HCT116 (cell line): ENCODE results near the gene NSUN4.
"Not testable (repeated sequence)": the region's sequence is repeated elsewhere in the genome, so short reads cannot be mapped to it uniquely, and the experiment has no call there.

Source experiments
- CTCF ChIP-seq, 3 experiments: fragments of 200-600 bp in 1 of 3; sonication (generic) in 1 of 3; IDR thresholded peaks in 2 of 3; conservative IDR thresholded peaks in 1 of 3; 2 replicates each; pipeline ENCODE4 v1.5.1; 2012 to 2017; ENCODE audit warnings: low read depth in 2 of 3, low read length in 2 of 3, antibody characterized with exemption in 1 of 3, borderline replicate concordance in 1 of 3, control low read depth in 1 of 3, mild to moderate bottlenecking in 1 of 3, mixed read lengths in 1 of 3, mixed run types in 1 of 3, moderate library complexity in 1 of 3; ENCODE audit not compliant: insufficient read depth in 1 of 3
- POLR2AphosphoS5 ChIP-seq: IDR thresholded peaks from 2 replicates; pipeline ENCODE4 v1.6.1; 2011; ENCODE audit warnings: mild to moderate bottlenecking, low read depth, low read length, moderate library complexity
- SRF ChIP-seq: IDR thresholded peaks from 2 replicates; pipeline ENCODE4 v1.6.1; 2012; ENCODE audit warnings: low read depth
- ZFX ChIP-seq: fragments of 450-650 bp; IDR thresholded peaks from 2 replicates; pipeline ENCODE4 v1.6.1; 2017

- not testable (repeated sequence) for TF ChIP-seq CTCF (IDR thresholded peaks at IDR 0.05 in 2 of 3, conservative IDR thresholded peaks at IDR 0.05 in 1 of 3; ENCODE audit: borderline replicate concordance in 1 of 3, insufficient read depth in 1 of 3, low read depth in 2 of 3, low read length in 2 of 3); POLR2AphosphoS5; SRF; ZFX
Measured at GRCh38 chr1:46337409-46337808, 3.2 kb upstream of the NSUN4 start.
